GM21825 (cell line): Measurements from ENCODE around the gene MBNL2.

Source experiments
- ATAC-seq: cut with Tn5 transposase; IDR thresholded peaks from one replicate; pipeline ENCODE4 v1.9.1; 2021; ENCODE audit warnings: mild to moderate bottlenecking, moderate library complexity; ENCODE audit not compliant: unreplicated experiment

Gene MBNL2

GRCh38 chr13:97221989-97222700, at the start of gene MBNL2:
TSS of gene MBNL2 (plus strand) at chr13:97222333. CDS start at chr13:97276236, 53,903 bp downstream.
- peak; percentile 93 for ATAC-seq

- no peak for ATAC-seq
Observed at GRCh38 chr13:97174638-97175037, 47.5 kb upstream of the MBNL2 start.

GRCh38 chr13:97175041-97175440, 47.1 kb upstream of the MBNL2 start:
- no peak for ATAC-seq

- no peak for ATAC-seq
Observed at GRCh38 chr13:97179501-97179900, 42.6 kb upstream of the MBNL2 start.

- ATAC-seq: no peak
Observed at GRCh38 chr13:97182111-97182890, 39.8 kb upstream of the MBNL2 start.

GRCh38 chr13:97185291-97185690, 36.8 kb upstream of the MBNL2 start:
- ATAC-seq: no peak

GRCh38 chr13:97185751-97186150, 36.4 kb upstream of the MBNL2 start:
- ATAC-seq: no peak

- no peak for ATAC-seq
Observed at GRCh38 chr13:97188207-97188606, 33.9 kb upstream of the MBNL2 start.

- no peak for ATAC-seq
Observed at GRCh38 chr13:97189928-97190327, 32.2 kb upstream of the MBNL2 start.

- ATAC-seq: no peak
Observed at GRCh38 chr13:97191142-97191541, 31.0 kb upstream of the MBNL2 start.

- ATAC-seq: no peak
Observed at GRCh38 chr13:97191615-97192014, 30.5 kb upstream of the MBNL2 start.

GRCh38 chr13:97192166-97192565, 30.0 kb upstream of the MBNL2 start:
- ATAC-seq: no peak

- ATAC-seq: no peak
Observed at GRCh38 chr13:97193577-97193976, 28.6 kb upstream of the MBNL2 start.

- ATAC-seq: no peak
Observed at GRCh38 chr13:97194479-97194878, 27.7 kb upstream of the MBNL2 start.

- no peak for ATAC-seq
Observed at GRCh38 chr13:97196340-97196739, 25.8 kb upstream of the MBNL2 start.

GRCh38 chr13:97198753-97199152, 23.4 kb upstream of the MBNL2 start:
- no peak for ATAC-seq

GRCh38 chr13:97199451-97199850, 22.7 kb upstream of the MBNL2 start:
- no peak for ATAC-seq

GRCh38 chr13:97200081-97200942, 21.8 kb upstream of the MBNL2 start:
- no peak for ATAC-seq

GRCh38 chr13:97202761-97203160, 19.4 kb upstream of the MBNL2 start:
- ATAC-seq: no peak

- no peak for ATAC-seq
Observed at GRCh38 chr13:97205465-97205864, 16.7 kb upstream of the MBNL2 start.

GRCh38 chr13:97205982-97206381, 16.2 kb upstream of the MBNL2 start:
- ATAC-seq: no peak
